GM19372 (cell line): ENCODE results near the gene TNFRSF12A.

Source experiments
- ATAC-seq: cut with Tn5 transposase; IDR thresholded peaks from one replicate; pipeline ENCODE4 v1.9.1; 2021; ENCODE audit warnings: mild to moderate bottlenecking, low read depth, moderate library complexity; ENCODE audit not compliant: unreplicated experiment

Gene TNFRSF12A

GRCh38 chr16:3025032-3026002 is 5.1 kb downstream of the TNFRSF12A start:
- no peak for ATAC-seq

GRCh38 chr16:3026003-3026378 is 5.8 kb downstream of the TNFRSF12A start:
- no peak for ATAC-seq

DNA sequence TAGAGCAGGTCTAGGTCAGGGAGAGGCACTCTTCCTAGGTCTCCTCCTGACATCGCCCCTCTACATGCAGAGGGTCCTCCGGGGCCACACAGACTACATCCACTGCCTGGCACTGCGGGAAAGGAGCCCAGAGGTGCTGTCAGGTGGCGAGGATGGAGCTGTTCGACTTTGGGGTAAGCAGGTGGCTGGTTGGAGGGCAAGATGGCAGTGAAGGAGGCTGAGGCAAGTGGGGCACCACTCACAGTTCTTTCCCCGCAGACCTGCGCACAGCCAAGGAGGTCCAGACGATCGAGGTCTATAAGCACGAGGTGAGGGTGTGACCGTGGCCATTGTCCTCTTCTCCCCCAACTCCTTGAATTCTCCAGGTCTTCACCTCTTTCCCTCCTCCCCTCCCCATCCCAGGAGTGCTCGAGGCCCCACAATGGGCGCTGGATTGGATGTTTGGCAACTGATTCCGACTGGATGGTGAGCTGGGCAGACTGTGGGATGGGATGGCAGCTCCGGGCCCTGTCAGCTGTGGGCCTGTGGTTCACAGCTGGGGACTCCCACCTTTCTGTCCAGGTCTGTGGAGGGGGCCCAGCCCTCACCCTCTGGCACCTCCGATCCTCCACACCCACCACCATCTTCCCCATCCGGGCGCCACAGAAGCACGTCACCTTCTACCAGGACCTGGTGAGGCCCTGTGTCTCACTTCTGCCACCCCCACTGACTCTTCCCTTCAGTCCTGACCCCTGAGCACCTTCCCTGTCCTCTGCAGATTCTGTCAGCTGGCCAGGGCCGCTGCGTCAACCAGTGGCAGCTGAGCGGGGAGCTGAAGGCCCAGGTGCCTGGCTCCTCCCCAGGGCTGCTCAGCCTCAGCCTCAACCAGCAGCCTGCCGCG is 6.7 kb downstream of the TNFRSF12A start:
- no peak for ATAC-seq

DNA sequence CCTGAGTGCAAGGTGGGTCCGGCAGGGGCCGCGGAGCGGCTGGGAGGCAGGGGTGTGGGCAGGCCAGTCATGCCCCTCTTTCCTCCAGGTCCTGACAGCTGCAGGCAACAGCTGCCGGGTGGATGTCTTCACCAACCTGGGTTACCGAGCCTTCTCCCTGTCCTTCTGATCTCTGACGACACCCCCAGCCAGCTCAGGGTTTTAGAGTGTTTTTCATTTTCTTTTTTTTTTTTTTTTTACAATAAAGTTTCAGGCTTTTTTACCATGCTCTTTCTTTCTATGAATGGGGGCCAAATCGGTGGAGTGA is 7.3 kb downstream of the TNFRSF12A start:
- ATAC-seq, result no peak

GRCh38 chr16:3027983-3028715 is 8.0 kb downstream of the TNFRSF12A start:
- no peak for ATAC-seq

DNA sequence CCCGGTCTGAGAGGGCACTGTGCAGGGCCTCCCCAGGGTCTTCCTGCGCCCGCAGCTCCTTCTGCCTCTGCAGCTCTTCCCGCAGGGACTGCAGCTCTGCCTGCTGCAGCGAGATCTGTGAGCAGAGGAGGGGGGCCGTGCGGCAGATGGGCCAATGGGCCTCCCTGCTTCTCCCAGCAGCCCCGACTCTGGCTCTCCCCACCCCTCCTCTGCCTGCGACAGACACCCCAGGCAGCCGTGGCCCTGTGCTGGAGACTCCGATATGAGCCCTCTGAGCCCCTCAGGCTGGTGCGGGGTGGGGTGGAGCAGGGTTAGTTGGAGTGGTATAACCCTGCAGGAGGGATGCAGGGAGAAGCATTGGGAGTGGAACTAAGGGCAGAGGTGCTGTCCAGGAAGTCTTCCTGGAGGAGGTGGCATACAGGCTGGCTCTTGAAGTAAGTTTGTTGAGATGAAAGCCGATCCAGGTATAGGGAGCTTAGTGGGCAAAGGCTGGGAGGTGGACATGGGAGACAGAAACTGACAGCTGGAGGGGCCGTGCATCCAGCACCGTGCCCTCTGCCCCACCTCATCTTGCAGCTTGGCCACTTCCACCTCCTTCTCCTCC is 8.7 kb downstream of the TNFRSF12A start:
- ATAC-seq, result no peak

DNA sequence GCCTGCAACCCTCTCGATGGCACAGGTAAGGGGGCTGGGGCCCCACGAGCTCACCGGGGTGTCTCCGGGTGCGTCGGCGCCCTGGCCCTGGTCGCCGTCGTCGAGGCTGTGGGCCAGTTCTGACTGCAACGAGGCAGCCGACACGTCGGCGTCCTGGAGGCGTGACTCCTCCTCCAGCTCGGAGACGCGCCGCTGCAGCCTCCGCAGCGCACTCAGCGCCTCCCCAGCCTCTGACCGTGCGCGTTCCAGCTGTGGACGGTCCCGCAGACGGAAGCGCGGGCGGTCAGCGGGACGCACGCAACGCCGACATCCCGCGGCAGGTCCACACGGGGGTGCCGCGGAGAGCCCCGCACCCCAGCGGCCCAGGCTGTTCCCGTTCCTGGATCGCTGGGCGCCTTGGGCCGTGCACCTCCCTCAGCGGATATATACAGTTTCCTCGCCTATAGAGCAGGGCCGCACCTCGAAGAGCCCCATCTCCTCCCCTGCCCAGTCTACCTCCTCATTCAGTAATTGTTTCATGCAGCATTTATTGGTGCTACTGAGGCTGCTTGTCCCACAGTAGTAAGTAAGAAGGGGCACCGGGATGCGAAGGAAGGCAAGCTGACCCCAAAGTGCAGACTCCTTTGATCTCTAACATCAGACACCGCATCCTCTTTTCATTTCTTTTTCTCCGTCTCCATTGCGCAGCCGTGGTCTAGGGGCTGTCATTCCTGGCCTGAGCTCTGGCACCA is 9.5 kb downstream of the TNFRSF12A start:
- no peak for ATAC-seq

- no peak for ATAC-seq
Observed at GRCh38 chr16:3030222-3031212, 10.3 kb downstream of the TNFRSF12A start.

DNA sequence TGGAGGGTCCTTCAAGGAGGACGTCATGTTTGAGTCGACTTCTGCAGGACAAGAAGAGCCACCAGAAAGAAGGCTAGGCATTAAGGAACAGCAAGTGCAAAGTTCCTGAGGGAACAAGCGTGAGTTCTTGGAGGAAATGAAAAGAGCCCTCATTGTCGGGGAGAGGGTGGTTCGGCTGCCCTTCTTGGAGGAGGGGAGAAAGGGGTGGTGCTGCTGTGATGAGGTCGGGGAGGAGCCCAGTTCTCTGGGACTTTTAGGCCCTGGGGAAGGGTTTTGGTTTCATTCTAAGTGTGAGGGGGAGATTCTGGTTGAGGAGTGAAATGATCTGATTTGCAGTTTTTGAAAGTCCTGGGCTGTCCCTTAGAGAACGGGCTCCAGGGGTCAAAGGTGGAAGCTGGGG is 12.5 kb downstream of the TNFRSF12A start:
- ATAC-seq, result no peak

DNA sequence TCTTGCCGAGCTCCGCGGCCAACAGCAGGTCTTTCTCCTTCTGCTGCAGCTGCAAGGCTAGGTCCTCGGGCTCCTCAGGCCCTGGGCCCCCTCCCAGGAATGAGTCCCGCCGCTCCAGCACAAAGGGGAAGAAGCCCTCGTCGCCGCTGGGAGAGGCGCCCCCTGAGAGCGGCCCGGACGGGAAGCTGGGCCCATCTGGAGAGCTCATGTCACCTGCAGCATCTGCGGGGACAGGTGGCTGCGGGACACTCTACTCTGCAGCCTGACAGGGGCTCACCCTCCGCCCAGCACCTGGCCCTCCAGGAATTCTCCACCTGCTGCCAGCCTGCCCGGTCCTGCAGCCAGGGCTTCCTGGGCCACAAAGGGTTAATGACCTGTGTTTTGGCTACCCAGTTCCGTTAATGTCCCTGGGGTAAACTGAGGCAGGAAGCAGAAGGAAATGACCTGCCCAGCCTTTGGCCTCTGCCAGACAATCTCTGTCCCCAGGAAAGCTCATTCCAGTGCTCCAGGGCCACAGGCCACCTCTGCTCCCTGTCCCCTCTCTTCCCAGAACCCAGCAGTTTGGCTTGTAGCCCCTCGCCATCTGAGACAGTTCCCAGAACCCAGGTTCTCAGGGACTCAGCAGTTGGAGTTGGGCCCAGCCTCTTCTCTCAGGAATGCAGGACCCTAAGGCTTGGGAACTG is 15.3 kb downstream of the TNFRSF12A start:
- no peak for ATAC-seq

GRCh38 chr16:3035972-3036725 is 16.0 kb downstream of the TNFRSF12A start:
- ATAC-seq, result no peak

DNA sequence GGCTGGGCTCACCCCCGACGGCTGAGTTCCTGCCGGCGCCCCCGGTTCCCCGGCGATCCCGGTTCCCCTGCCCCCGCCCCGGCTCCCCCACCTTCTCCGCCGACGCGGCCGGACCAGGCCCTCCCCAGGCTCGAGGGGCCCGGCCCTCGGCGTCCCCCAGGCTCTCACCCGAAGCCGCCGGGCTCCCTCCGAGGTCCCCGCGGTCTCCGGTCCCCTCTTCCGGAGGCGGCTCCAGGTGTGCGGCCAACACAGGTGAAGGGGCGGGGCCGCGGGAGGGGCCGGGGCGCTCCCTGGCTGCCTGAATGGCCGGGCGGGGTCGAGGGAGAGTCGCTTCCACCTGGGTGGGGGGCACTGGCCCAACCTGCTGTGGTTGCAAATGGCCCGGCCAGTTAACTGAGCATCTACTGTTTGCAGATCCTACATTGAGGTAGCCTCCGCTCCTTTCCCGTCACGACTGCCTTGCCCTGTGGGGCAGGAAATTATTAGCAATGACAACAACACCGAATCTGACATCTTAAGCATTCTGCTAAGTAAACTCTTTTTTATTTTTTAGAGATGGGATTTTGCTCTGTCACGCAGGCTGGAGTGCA is 16.7 kb downstream of the TNFRSF12A start, which contains the start of gene BICDL2:
TSS of gene BICDL2 (minus strand) at position 219 of the 590 bp plus-strand sequence. CDS start 1,448 bp downstream, outside the sequence.
- ATAC-seq, result no peak

GRCh38 chr16:3038256-3038655 is 18.1 kb downstream of the TNFRSF12A start:
- ATAC-seq, result no peak

DNA sequence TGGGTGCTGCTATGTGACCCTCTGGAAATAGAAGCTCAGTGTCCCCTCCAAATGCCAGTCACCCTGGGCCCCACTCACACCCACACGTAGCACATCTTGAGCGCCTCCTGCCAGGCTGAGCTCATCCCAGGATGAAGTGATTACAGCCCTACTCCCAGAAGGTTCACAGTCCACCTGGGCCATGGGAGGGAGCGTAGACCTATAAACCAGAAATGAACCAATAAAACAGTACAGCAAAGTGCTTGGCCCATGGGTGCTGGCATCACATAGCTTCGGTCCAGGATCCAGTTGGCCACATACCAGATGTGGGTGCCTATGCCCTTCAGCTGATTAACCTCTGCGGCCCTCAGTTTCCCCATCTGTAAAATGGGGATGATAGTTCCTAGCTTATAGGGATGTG is 18.7 kb downstream of the TNFRSF12A start:
- no peak for ATAC-seq

- no peak for ATAC-seq
Observed at GRCh38 chr16:3042376-3042775, 22.2 kb downstream of the TNFRSF12A start.

DNA sequence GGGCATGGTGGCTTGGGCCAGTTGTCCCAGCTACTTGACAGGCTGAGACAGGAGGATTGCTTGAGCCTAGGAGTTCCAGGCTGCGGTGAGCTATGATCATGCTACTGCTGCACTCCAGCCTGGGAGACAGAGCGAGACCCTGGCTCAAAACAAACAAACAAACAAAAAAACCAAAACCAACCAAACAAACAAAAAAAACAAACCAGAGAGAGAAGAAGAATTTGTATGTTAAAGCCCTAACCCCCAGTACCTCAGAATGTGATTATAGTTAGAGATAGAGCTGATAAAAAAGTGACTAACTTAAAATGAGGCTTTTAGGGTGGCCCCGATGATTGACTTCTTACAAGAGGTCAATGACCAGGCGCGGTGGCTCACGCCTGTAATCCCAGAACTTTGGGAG is 24.5 kb downstream of the TNFRSF12A start:
- ATAC-seq, result no peak
